H1 (cell line): Measurements from ENCODE around the gene C2orf72. TPM values are rescaled to one million over a fixed set of nuclear protein-coding genes. Genes with fewer than 3 reads are reported as not detected.

Source experiments
- CTCF ChIA-PET: fragments of 300-600 bp; sonication (Branson Sonifier 250); formaldehyde crosslinking; loops from one replicate; lab custom pipeline; 2021; ENCODE audit not compliant: partially characterized antibody; lab: Charles Lee
- POLR2A ChIA-PET: fragments of 300-600 bp; sonication (Branson Sonifier 250); formaldehyde crosslinking; loops from one replicate; lab custom pipeline; 2021; ENCODE audit warnings: inconsistent platforms; ENCODE audit not compliant: partially characterized antibody; lab: Charles Lee
- DNase-seq, 2 experiments: peaks; one replicate each; pipeline versions ENCODE4 v3.0.0 to v3.0.0-alpha.2; 2010 to 2022; ENCODE audit warnings: low spot score in 2 of 2, low read depth in 1 of 2, mixed read lengths in 1 of 2
- FAIRE-seq: peaks from 2 replicates; lab custom pipeline; 2011; peaks lifted over from hg19 to GRCh38; lab: Jason Lieb, UNC
- H2AFZ ChIP-seq: 2 replicates; pipeline ENCODE4 v1.8.1; 2012; ENCODE audit warnings: low read length, inconsistent platforms
- H2AK5ac ChIP-seq: 2 replicates; pipeline ENCODE4 v1.6.1; 2013; ENCODE audit warnings: low read depth, low read length
- H2BK120ac ChIP-seq: replicated peaks from 2 replicates; pipeline ENCODE3; 2013; ENCODE audit warnings: low read depth, low read length, inconsistent platforms
- H2BK12ac ChIP-seq: 2 replicates; pipeline ENCODE4 v1.6.1; 2013; ENCODE audit warnings: low read depth, low read length
- H2BK15ac ChIP-seq: 2 replicates; pipeline ENCODE4 v1.6.1; 2013; ENCODE audit warnings: low read length
- H2BK20ac ChIP-seq: 2 replicates; pipeline ENCODE4 v1.6.1; 2013; ENCODE audit warnings: low read length
- H2BK5ac ChIP-seq: 2 replicates; pipeline ENCODE4 v1.6.1; 2013; ENCODE audit warnings: low read depth, low read length
- H3K14ac ChIP-seq: 2 replicates; pipeline ENCODE4 v1.6.1; 2013; ENCODE audit warnings: inconsistent platforms; ENCODE audit not compliant: insufficient read length
- H3K18ac ChIP-seq: 2 replicates; pipeline ENCODE4 v1.6.1; 2013; ENCODE audit warnings: low read length; ENCODE audit errors: extremely low read depth
- H3K23ac ChIP-seq: 2 replicates; pipeline ENCODE4 v1.6.1; 2013; ENCODE audit warnings: inconsistent platforms; ENCODE audit not compliant: insufficient read length
- H3K23me2 ChIP-seq: 2 replicates; pipeline ENCODE4 v1.6.1; 2013; ENCODE audit warnings: low read depth, low read length
- H3K27ac ChIP-seq: 2 replicates; pipeline ENCODE4 v1.6.1; 2011; ENCODE audit warnings: low read depth, low read length, inconsistent platforms
- H3K27me3 ChIP-seq, 4 experiments: replicated peaks in 1 of 4; 1 replicate in 1 of 4; 2 replicates in 3 of 4; pipeline versions ENCODE4 v1.6.1 to v1.8.1; 2011 to 2013; ENCODE audit warnings: low read length in 3 of 4, mild to moderate bottlenecking in 3 of 4, inconsistent platforms in 2 of 4, mixed read lengths in 2 of 4, moderate library complexity in 1 of 4; ENCODE audit not compliant: control insufficient read depth in 3 of 4, insufficient read depth in 3 of 4; ENCODE audit errors: extremely low read depth in 1 of 4
- H3K36me3 ChIP-seq, 4 experiments: 2 replicates each; pipeline versions ENCODE4 v1.6.1 to v1.8.1; 2011 to 2013; ENCODE audit warnings: mild to moderate bottlenecking in 4 of 4, low read length in 3 of 4, moderate library complexity in 2 of 4, control low read depth in 1 of 4, inconsistent platforms in 1 of 4; ENCODE audit not compliant: insufficient read depth in 4 of 4, control insufficient read depth in 2 of 4
- H3K4ac ChIP-seq: replicated peaks from 2 replicates; pipeline ENCODE3; 2013; ENCODE audit warnings: low read length, low read depth, mixed read lengths, inconsistent platforms; ENCODE audit not compliant: insufficient read length
- H3K4me1 ChIP-seq, 4 experiments: replicated peaks in 1 of 4; 1 replicate in 1 of 4; 2 replicates in 3 of 4; pipeline versions ENCODE4 v1.6.1 to v1.8.1; 2011 to 2013; ENCODE audit warnings: low read length in 3 of 4, inconsistent platforms in 2 of 4, mixed read lengths in 1 of 4; ENCODE audit not compliant: insufficient read depth in 4 of 4, control insufficient read depth in 3 of 4
- H3K4me2 ChIP-seq, 2 experiments: 2 replicates each; pipeline versions ENCODE4 v1.6.1 to v1.8.1; 2011 to 2013; ENCODE audit warnings: low read depth in 2 of 2, low read length in 2 of 2, control low read depth in 1 of 2, inconsistent platforms in 1 of 2, mild to moderate bottlenecking in 1 of 2; ENCODE audit not compliant: insufficient read depth in 1 of 2
- H3K4me3 ChIP-seq, 4 experiments: fragments of 200-600, 300-600 bp in 1 of 4; sonication (generic), shearing (Covaris generic), sonication (Bioruptor Twin) in 1 of 4; 2 replicates each; pipeline versions ENCODE4 v1.5.1 to v1.8.1; 2011 to 2016; ENCODE audit warnings: low read length in 4 of 4, low read depth in 3 of 4, control low read depth in 2 of 4, inconsistent platforms in 2 of 4, mild to moderate bottlenecking in 2 of 4, mixed read lengths in 1 of 4, moderate library complexity in 1 of 4; ENCODE audit not compliant: insufficient read depth in 2 of 4; ENCODE audit errors: extremely low read depth in 1 of 4
- H3K56ac ChIP-seq: replicated peaks from 2 replicates; pipeline ENCODE3; 2013; ENCODE audit warnings: low read depth, mild to moderate bottlenecking, mixed read lengths, low read length, inconsistent platforms; ENCODE audit not compliant: insufficient read length
- H3K79me1 ChIP-seq: 2 replicates; pipeline ENCODE4 v1.6.1; 2013; ENCODE audit warnings: low read depth, low read length, control low read depth
- H3K79me2 ChIP-seq, 2 experiments: 2 replicates each; pipeline versions ENCODE4 v1.6.1 to v1.8.1; 2012 to 2013; ENCODE audit warnings: low read length in 2 of 2, mild to moderate bottlenecking in 2 of 2, inconsistent platforms in 1 of 2; ENCODE audit not compliant: insufficient read depth in 2 of 2, control insufficient read depth in 1 of 2
- H3K9ac ChIP-seq, 4 experiments: replicated peaks in 1 of 4; 1 replicate in 1 of 4; 2 replicates in 3 of 4; pipeline versions ENCODE4 v1.6.1 to v1.8.1; 2011 to 2013; ENCODE audit warnings: low read depth in 3 of 4, low read length in 3 of 4, control low read depth in 2 of 4, mild to moderate bottlenecking in 2 of 4, moderate library complexity in 2 of 4, inconsistent platforms in 1 of 4; ENCODE audit errors: extremely low read depth in 1 of 4
- H3K9me3 ChIP-seq, 2 experiments: 2 replicates each; pipeline versions ENCODE4 v1.6.1 to v1.8.1; 2012 to 2013; ENCODE audit warnings: mild to moderate bottlenecking in 2 of 2, moderate library complexity in 2 of 2, control low read depth in 1 of 2, inconsistent platforms in 1 of 2, low read depth in 1 of 2, low read length in 1 of 2, mixed read lengths in 1 of 2; ENCODE audit not compliant: insufficient read depth in 2 of 2
- H4K20me1 ChIP-seq, 2 experiments: replicated peaks in 1 of 2; 2 replicates each; pipeline versions ENCODE3 to v1.8.1; 2011 to 2013; ENCODE audit warnings: inconsistent platforms in 2 of 2, low read length in 2 of 2, mild to moderate bottlenecking in 1 of 2; ENCODE audit not compliant: insufficient read depth in 2 of 2, control insufficient read depth in 1 of 2
- H4K5ac ChIP-seq: 2 replicates; pipeline ENCODE4 v1.6.1; 2013; ENCODE audit warnings: low read length, low read depth, mixed read lengths, inconsistent platforms; ENCODE audit not compliant: insufficient read length
- H4K8ac ChIP-seq: 2 replicates; pipeline ENCODE4 v1.8.0; 2013; ENCODE audit warnings: mild to moderate bottlenecking, moderate library complexity, low read length, inconsistent platforms; ENCODE audit not compliant: insufficient read depth; ENCODE audit errors: extremely low read depth
- H4K91ac ChIP-seq: replicated peaks from 2 replicates; pipeline ENCODE3; 2013; ENCODE audit warnings: low read length, mixed read lengths, inconsistent platforms; ENCODE audit not compliant: insufficient read length
- EZH2 ChIP-seq: fragments of 200-600 bp; sonication (generic); IDR thresholded peaks from 2 replicates; pipeline ENCODE4 v1.7.1; 2012; ENCODE audit warnings: low read depth, mild to moderate bottlenecking, moderate library complexity, low read length, inconsistent platforms; ENCODE audit not compliant: severe bottlenecking
- WGBS, 2 experiments: shearing (Covaris generic) in 1 of 2; methylation state at CpG; one replicate each; pipeline versions ENCODE4 v1.1.6 to v1.1.7; 2013 to 2015; ENCODE audit warnings: low lambda C conversion rate in 2 of 2, mixed read lengths in 2 of 2, inconsistent platforms in 1 of 2, low coverage in 1 of 2, missing lambda C conversion rate in 1 of 2; ENCODE audit not compliant: insufficient replicate concordance in 2 of 2, insufficient coverage in 1 of 2, insufficient read length in 1 of 2; ENCODE audit errors: extremely low coverage in 1 of 2, missing lambda C conversion rate in 1 of 2; 5-methylcytosine and 5-hydroxymethylcytosine counted together
- polyA plus RNA-seq, 7 experiments: library from polyadenylated mRNA; depleted of rRNA in 3 of 7; stranded (reverse) in 5 of 7; unstranded in 2 of 7; fragments of >200 nt in 5 of 7; fragments of 200-250 nt in 2 of 7; gene quantifications; 1 replicate in 5 of 7; 2 replicates in 1 of 7; 4 replicates in 1 of 7; pipeline versions ENCODE4 v1.2.1 to v1.2.3, GENCODE V29; 2011 to 2013; ENCODE audit warnings: missing spikeins in 2 of 7, mixed read lengths in 2 of 7
- total RNA-seq: library from RNA; stranded (reverse); fragmentation: NEBNext Ultra II Directional; extraction: Animal tissue kit (Norgen Biotek cat#: 25700); gene quantifications from 2 replicates; pipeline ENCODE4 v1.2.1, GENCODE V29; 2021

The C2orf72 gene
- total and polyA plus RNA-seq, 2 of the 8 experiments (the other 6 are each of a cell fraction or from before 2014, with no cell fraction given), result 1.1 to 1.7 TPM

- Histone ChIP-seq H3K4me2 (peak overlapping the region; percentile 85 to 100), H3K23ac (no peak overlapping the region), H3K4me3 (peak overlapping the region; percentile 33 to 71 (median 46)), H3K27me3 (peaks cover 24 to 36% (median 33%) of the 10 kb centered on the region in 4 experiments), H2BK5ac (no peak overlapping the region), H3K23me2 (peaks cover 5% of the 10 kb centered on the region), H2BK20ac (0 out of 2 replicates have a peak overlapping the region, but pooled peaks have one; percentile 32), H4K91ac (no peak overlapping the region), H4K20me1 (no peaks in the 10 kb centered on the region), H4K8ac (no peak overlapping the region), H3K56ac (no peak overlapping the region), H3K18ac (no peak overlapping the region), H3K9me3 (no peaks in the 10 kb centered on the region), H2AFZ (peak overlapping the region; percentile 76; the same call in 1 of the 2 replicates), H2BK15ac (no peak overlapping the region), H2BK120ac (no peak overlapping the region), H3K27ac (no peak overlapping the region), H3K36me3 (no peaks in the 10 kb centered on the region), H3K9ac (no peak overlapping the region), H3K14ac (no peak overlapping the region), H2BK12ac (peak overlapping the region; percentile 80; the same call in 1 of the 2 replicates), H2AK5ac (no peak overlapping the region), H3K4ac (no peak overlapping the region), H3K79me1 (no peaks in the 10 kb centered on the region), H3K4me1 (peaks cover 0 to 6% (median under 1%) of the 10 kb centered on the region in 4 experiments; a peak in 4 of 7 replicates), H4K5ac (no peak overlapping the region), H3K79me2 (no peaks in the 10 kb centered on the region)
- 34% methylated on average over 11 of the region's 21 CpGs; no CpG with 5 or more reads in 1 of the 2 experiments for WGBS, 2 experiments
- ChIA-PET CTCF (interaction anchor here (0.7 to 7.2 kb wide), 9 partner anchors 14 to 214 kb away, joined by 3 to 38 read pairs (median 4); no protein-coding TSS in a partner anchor), POLR2A (interaction anchor here (1.0 kb wide), 1 partner anchor 153 kb away, joined by 3 read pairs; no protein-coding TSS in a partner anchor)
- FAIRE-seq (no peak), DNase-seq (peak in 1 of 2 experiments; percentile 53)
- peak; percentile 9 for TF ChIP-seq EZH2
Measured at GRCh38 chr2:231038483-231039293, 1.4 kb downstream of the C2orf72 start.
